Progenitor cell of endocrine pancreas (in vitro differentiated cells): ENCODE data around the gene TRPM3. TPM values are rescaled to one million over a fixed set of nuclear protein-coding genes. Genes with fewer than 3 reads are reported as not detected.

Experiments used
- DNase-seq: peaks from one replicate; pipeline ENCODE4 v3.0.0; 2021; ENCODE audit warnings: low spot score; ENCODE audit not compliant: unreplicated experiment
- H3K27ac Mint-ChIP-seq: 2 replicates; pipeline ENCODE4 v1.8.0; 2021; ENCODE audit warnings: mild to moderate bottlenecking, moderate library complexity, mixed read lengths
- H3K27me3 Mint-ChIP-seq: 2 replicates; pipeline ENCODE4 v1.8.0; 2021; ENCODE audit warnings: mixed read lengths
- H3K36me3 Mint-ChIP-seq: 2 replicates; pipeline ENCODE4 v1.8.0; 2022; ENCODE audit warnings: mixed read lengths; ENCODE audit not compliant: insufficient read depth
- H3K4me1 Mint-ChIP-seq: 2 replicates; pipeline ENCODE4 v1.8.0; 2021; ENCODE audit warnings: low read depth, mixed read lengths
- H3K4me3 Mint-ChIP-seq: 2 replicates; pipeline ENCODE4 v1.8.0; 2021; ENCODE audit warnings: low read depth, mild to moderate bottlenecking, moderate library complexity, mixed read lengths
- H3K9me3 Mint-ChIP-seq: 2 replicates; pipeline ENCODE4 v1.8.0; 2021; ENCODE audit warnings: low read depth, mixed read lengths
- total RNA-seq: library from RNA; stranded (reverse); gene quantifications from 2 replicates; pipeline ENCODE4 v1.2.1, GENCODE V29; 2021
- TF ChIP-seq, protein P1 (sequence below): fragments of 200-600 bp; sonication (generic); IDR thresholded peaks from one replicate; pipeline ENCODE4 v1.5.0; 2021; ENCODE audit warnings: antibody characterized with exemption, mild to moderate bottlenecking; ENCODE audit not compliant: unreplicated experiment

The TRPM3 gene
- total RNA-seq, 1 donor from 2014 or later = 1.6 TPM

DNA sequence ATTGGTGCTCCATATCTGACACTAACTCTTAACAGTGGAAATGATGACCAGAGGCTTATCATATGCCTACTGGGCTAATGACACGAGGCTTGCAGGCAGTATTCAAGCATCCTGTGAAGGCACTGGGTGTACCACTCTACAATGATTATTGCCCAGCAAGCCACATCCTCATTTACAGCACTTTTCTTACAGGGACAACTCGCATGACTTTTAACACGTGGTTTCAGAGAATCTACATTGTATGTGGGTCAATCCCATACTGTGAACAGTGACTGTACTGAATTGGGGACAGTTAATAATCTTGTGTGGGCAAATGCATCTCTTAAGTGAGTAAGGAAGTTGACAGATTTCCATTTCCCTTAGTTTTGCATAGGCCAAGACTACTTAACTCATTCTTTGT is 260.0 kb downstream of the TRPM3 start:
- H3K27ac Mint-ChIP-seq = no peak overlapping the region
- no peaks in the 10 kb centered on the region for H3K27me3 Mint-ChIP-seq
- H3K9me3 Mint-ChIP-seq = no peaks in the 10 kb centered on the region
- no peak overlapping the region for H3K4me3 Mint-ChIP-seq
- no peaks in the 10 kb centered on the region for H3K36me3 Mint-ChIP-seq
- no peak for DNase-seq
- TF ChIP-seq, protein P1, sequence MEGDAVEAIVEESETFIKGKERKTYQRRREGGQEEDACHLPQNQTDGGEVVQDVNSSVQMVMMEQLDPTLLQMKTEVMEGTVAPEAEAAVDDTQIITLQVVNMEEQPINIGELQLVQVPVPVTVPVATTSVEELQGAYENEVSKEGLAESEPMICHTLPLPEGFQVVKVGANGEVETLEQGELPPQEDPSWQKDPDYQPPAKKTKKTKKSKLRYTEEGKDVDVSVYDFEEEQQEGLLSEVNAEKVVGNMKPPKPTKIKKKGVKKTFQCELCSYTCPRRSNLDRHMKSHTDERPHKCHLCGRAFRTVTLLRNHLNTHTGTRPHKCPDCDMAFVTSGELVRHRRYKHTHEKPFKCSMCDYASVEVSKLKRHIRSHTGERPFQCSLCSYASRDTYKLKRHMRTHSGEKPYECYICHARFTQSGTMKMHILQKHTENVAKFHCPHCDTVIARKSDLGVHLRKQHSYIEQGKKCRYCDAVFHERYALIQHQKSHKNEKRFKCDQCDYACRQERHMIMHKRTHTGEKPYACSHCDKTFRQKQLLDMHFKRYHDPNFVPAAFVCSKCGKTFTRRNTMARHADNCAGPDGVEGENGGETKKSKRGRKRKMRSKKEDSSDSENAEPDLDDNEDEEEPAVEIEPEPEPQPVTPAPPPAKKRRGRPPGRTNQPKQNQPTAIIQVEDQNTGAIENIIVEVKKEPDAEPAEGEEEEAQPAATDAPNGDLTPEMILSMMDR = no peak
- no peaks in the 10 kb centered on the region for H3K4me1 Mint-ChIP-seq

DNA sequence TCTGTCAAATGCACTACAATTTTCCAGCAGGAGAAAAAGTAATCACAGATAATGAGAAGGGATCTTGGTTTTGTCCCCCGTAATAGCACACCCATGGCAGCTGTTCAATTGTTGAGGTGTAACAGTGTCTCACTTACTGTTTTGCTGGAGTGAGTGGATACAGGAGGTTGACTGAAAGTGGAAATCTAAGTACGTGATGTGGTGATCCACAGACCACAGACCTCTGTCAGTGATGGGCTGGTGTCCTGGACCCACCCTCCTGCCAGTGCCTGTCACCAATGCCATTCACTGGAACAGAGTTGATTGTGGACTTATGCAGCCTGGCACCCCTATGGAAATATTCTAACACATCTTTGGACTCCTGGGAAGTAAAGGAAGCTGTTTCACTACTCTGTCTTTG is 261.7 kb downstream of the TRPM3 start:
- H3K27me3 Mint-ChIP-seq = no peaks in the 10 kb centered on the region
- peaks cover 2% of the 10 kb centered on the region for H3K4me1 Mint-ChIP-seq
- H3K9me3 Mint-ChIP-seq = no peaks in the 10 kb centered on the region
- TF ChIP-seq, protein P1 = no peak
- H3K36me3 Mint-ChIP-seq = no peaks in the 10 kb centered on the region
- H3K4me3 Mint-ChIP-seq = no peak overlapping the region
- no peak overlapping the region for H3K27ac Mint-ChIP-seq
- no peak for DNase-seq

DNA sequence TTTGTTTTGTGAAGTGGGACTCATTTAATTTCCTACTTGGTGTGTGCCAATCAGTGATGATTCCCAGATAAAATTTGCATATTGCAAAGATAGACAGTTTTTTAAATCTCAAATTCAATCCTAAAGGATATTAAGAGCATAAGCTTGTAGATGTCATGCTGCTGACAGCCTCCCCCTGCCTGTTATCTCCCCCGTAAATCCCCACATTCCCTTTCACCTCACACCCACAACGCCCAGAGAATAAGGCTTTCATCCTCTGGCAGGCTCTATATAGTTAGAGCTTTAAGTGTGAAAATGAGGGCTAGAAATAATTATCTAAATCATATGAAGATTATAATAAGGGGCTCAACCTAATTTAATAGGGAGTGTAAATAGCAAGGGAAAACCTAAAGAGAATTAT is 265.0 kb downstream of the TRPM3 start:
- TF ChIP-seq, protein P1 = no peak
- Mint-ChIP-seq H3K36me3 (no peaks in the 10 kb centered on the region), H3K27me3 (no peaks in the 10 kb centered on the region), H3K27ac (no peak overlapping the region), H3K9me3 (no peaks in the 10 kb centered on the region), H3K4me3 (no peak overlapping the region), H3K4me1 (peaks cover 10% of the 10 kb centered on the region)
- no peak for DNase-seq

DNA sequence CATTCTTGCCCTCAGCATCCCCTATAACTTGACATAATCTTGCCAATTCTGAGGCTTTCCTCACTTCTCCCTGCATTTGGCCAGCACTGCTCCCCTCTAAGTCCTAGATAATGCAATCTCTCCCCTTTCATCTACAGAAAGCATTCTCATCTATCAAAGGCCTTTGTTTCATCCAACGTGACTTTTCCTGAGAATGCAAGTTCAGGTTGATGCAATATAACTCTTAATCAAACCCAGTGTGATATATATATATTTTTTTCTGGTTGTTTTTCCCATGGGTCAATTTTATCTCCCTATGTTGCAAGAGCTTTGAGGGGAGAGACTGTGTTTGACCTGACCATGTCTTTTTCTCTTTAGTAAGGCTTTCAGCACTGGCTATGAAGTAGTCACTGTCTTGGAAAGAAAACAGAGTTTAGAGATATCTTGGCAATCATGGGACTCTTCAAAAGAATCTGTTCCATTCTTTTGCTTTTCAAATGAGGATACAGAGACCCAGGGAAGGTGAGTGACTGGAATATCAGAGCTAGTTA is 268.6 kb downstream of the TRPM3 start:
- Mint-ChIP-seq H3K4me1 (peaks cover 10% of the 10 kb centered on the region), H3K27me3 (no peaks in the 10 kb centered on the region), H3K4me3 (no peak overlapping the region), H3K36me3 (no peaks in the 10 kb centered on the region), H3K9me3 (peaks cover 6% of the 10 kb centered on the region), H3K27ac (no peak overlapping the region)
- TF ChIP-seq, protein P1 = no peak
- DNase-seq = no peak

DNA sequence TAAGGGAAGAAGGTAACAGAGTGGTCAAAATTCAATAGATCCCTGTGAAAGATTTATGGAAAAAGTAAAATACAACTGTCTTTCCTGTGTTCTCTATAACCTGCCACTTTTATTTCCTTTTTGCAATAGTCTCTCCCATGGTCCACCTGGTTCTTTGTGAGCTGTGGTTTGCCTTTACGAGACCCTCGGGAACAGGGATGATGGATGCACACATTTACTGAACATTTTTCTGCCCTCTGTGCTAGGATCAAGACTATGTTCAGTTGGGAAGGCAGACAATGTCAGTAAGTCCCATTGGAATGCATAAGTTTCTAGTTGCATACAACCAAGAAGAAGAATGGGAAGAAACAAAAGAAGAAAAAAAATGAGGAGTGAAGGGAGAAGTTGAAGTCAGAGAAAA is 281.2 kb downstream of the TRPM3 start:
- DNase-seq = no peak
- Mint-ChIP-seq H3K4me1 (no peaks in the 10 kb centered on the region), H3K4me3 (no peak overlapping the region), H3K9me3 (no peaks in the 10 kb centered on the region), H3K36me3 (no peaks in the 10 kb centered on the region), H3K27me3 (no peaks in the 10 kb centered on the region), H3K27ac (peak overlapping the region; percentile 3)
- TF ChIP-seq, protein P1 = no peak
